Measurements from ENCODE around the gene SWAP70.

GRCh38 chr11:9639985-9640384, 23.9 kb upstream of the SWAP70 start:
- TF ChIP-seq, protein P1, sequence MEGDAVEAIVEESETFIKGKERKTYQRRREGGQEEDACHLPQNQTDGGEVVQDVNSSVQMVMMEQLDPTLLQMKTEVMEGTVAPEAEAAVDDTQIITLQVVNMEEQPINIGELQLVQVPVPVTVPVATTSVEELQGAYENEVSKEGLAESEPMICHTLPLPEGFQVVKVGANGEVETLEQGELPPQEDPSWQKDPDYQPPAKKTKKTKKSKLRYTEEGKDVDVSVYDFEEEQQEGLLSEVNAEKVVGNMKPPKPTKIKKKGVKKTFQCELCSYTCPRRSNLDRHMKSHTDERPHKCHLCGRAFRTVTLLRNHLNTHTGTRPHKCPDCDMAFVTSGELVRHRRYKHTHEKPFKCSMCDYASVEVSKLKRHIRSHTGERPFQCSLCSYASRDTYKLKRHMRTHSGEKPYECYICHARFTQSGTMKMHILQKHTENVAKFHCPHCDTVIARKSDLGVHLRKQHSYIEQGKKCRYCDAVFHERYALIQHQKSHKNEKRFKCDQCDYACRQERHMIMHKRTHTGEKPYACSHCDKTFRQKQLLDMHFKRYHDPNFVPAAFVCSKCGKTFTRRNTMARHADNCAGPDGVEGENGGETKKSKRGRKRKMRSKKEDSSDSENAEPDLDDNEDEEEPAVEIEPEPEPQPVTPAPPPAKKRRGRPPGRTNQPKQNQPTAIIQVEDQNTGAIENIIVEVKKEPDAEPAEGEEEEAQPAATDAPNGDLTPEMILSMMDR (IDR thresholded peaks at IDR 0.05 in 2 of 3, conservative IDR thresholded peaks at IDR 0.05 in 1 of 3; ENCODE audit: insufficient read depth in 2 of 3, low read depth in 1 of 3, low read length in 3 of 3), result no peak
- no peak for TF ChIP-seq ZNF282 (CRISPR knock-in tag; IDR thresholded peaks at IDR 0.05)

Measured in K562 (cell line).